ENCODE results near the gene EMC1. TPM values are rescaled to one million over a fixed set of nuclear protein-coding genes. Genes with fewer than 3 reads are reported as not detected.

EMC1 gene
- total RNA-seq, 2 experiments from 2014 or later = 46.6 to 49.3 TPM

- peaks cover 59% of the 10 kb centered on the region for H3K36me3 Mint-ChIP-seq
- peak overlapping the region; percentile 26 for H3K27ac Mint-ChIP-seq
- POLR2A ChIA-PET = interaction anchor here (1.3 kb wide), 1 partner anchor 31 kb away, joined by 3 read pairs; no protein-coding TSS in a partner anchor
- no peak overlapping the region for H3K4me3 Mint-ChIP-seq
- intact Hi-C loops (cut with micrococcal nuclease) = loop anchor here (5.0 kb wide), 2 partner anchors 33 to 63 kb away; partner anchors contain the start of gene UBR4
- no peaks in the 10 kb centered on the region for H3K27me3 Mint-ChIP-seq
- H3K9me3 Mint-ChIP-seq = no peaks in the 10 kb centered on the region
- DNase-seq = peak; percentile 34
- peaks cover 16% of the 10 kb centered on the region for H3K4me1 Mint-ChIP-seq (ENCODE audit: low read depth)
- CTCF ChIA-PET = interaction anchor here (0.6 to 3.8 kb wide), 12 partner anchors 13 to 480 kb away, joined by 3 to 41 read pairs (median 3); partner anchors contain the start of gene UBR4
Measured at GRCh38 chr1:19179597-19180264, 71.6 kb downstream of the EMC1 start.

- Mint-ChIP-seq H3K4me3 (no peak overlapping the region), H3K4me1 (ENCODE audit: low read depth) (peaks cover 16% of the 10 kb centered on the region), H3K36me3 (peaks cover 59% of the 10 kb centered on the region), H3K27ac (no peak overlapping the region), H3K9me3 (no peaks in the 10 kb centered on the region), H3K27me3 (no peaks in the 10 kb centered on the region)
- intact Hi-C loops (cut with micrococcal nuclease) = loop anchor here (5.0 kb wide), 2 partner anchors 33 to 63 kb away; partner anchors contain the start of gene UBR4
- POLR2A ChIA-PET = interaction anchor here (1.3 kb wide), 1 partner anchor 32 kb away, joined by 3 read pairs; no protein-coding TSS in a partner anchor
- no peak for DNase-seq
- CTCF ChIA-PET = interaction anchor here (0.6 to 3.8 kb wide), 7 partner anchors 12 to 251 kb away, joined by 3 to 41 read pairs (median 3); no protein-coding TSS in a partner anchor
Measured at GRCh38 chr1:19178734-19179398, 72.5 kb downstream of the EMC1 start.

- H3K4me1 Mint-ChIP-seq (ENCODE audit: low read depth) = peaks cover 16% of the 10 kb centered on the region
- H3K9me3 Mint-ChIP-seq = no peaks in the 10 kb centered on the region
- ChIA-PET CTCF (interaction anchor here (0.6 to 3.8 kb wide), 3 partner anchors 24 to 63 kb away, joined by 3 to 41 read pairs (median 3); no protein-coding TSS in a partner anchor), POLR2A (no interaction called here)
- intact Hi-C loops (cut with micrococcal nuclease) = loop anchor here (5.0 kb wide), 2 partner anchors 34 to 64 kb away; partner anchors contain the start of gene UBR4
- H3K27me3 Mint-ChIP-seq = no peaks in the 10 kb centered on the region
- no peak for DNase-seq
- H3K4me3 Mint-ChIP-seq = no peak overlapping the region
- peaks cover 61% of the 10 kb centered on the region for H3K36me3 Mint-ChIP-seq
- no peak overlapping the region for H3K27ac Mint-ChIP-seq
Measured at GRCh38 chr1:19177811-19178210, 73.5 kb downstream of the EMC1 start.

GRCh38 chr1:19169642-19170041 is 81.7 kb downstream of the EMC1 start:
- no peak for DNase-seq
- Mint-ChIP-seq H3K27me3 (no peaks in the 10 kb centered on the region), H3K27ac (peak overlapping the region; percentile 66), H3K9me3 (no peaks in the 10 kb centered on the region), H3K36me3 (peaks cover 78% of the 10 kb centered on the region), H3K4me3 (no peak overlapping the region), H3K4me1 (ENCODE audit: low read depth) (peaks cover 19% of the 10 kb centered on the region)
- CTCF ChIA-PET = interaction anchor here (1.0 to 1.1 kb wide), 2 partner anchors 16 to 71 kb away, joined by 3 to 4 read pairs; no protein-coding TSS in a partner anchor
- POLR2A ChIA-PET = interaction anchor here (1.1 to 1.2 kb wide), 2 partner anchors 17 to 41 kb away, joined by 3 read pairs; no protein-coding TSS in a partner anchor
- intact Hi-C loops (cut with micrococcal nuclease) = no loop called here

DNA sequence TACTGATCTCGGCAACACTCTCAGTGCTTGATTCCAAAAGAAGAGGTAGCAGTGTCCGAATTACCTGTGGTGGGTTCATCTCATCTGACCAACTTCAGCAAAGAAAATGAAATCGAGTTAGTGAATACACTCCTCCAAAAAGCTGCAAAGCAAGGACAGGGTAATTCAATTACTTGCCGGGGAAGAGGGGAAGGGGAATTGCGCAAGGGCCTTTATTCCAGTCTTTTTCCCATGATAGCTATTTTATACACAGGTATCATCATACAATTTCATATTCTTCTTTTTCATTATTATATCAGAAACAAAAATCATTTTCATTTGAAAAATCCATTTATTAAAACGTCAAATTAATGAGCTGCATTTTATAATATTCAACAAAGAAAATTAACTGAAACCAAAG is 84.2 kb downstream of the EMC1 start:
- intact Hi-C loops (cut with micrococcal nuclease) = no loop called here
- ChIA-PET CTCF (interaction anchor here (1.2 to 3.4 kb wide), 2 partner anchors 75 to 258 kb away, joined by 4 to 12 read pairs; no protein-coding TSS in a partner anchor), POLR2A (interaction anchor here (1.1 kb wide), 1 partner anchor 22 kb away, joined by 4 read pairs; no protein-coding TSS in a partner anchor)
- Mint-ChIP-seq H3K36me3 (peaks cover 81% of the 10 kb centered on the region), H3K9me3 (no peaks in the 10 kb centered on the region), H3K27me3 (no peaks in the 10 kb centered on the region), H3K27ac (no peak overlapping the region), H3K4me1 (ENCODE audit: low read depth) (peaks cover 19% of the 10 kb centered on the region), H3K4me3 (no peak overlapping the region)
- DNase-seq = no peak

DNA sequence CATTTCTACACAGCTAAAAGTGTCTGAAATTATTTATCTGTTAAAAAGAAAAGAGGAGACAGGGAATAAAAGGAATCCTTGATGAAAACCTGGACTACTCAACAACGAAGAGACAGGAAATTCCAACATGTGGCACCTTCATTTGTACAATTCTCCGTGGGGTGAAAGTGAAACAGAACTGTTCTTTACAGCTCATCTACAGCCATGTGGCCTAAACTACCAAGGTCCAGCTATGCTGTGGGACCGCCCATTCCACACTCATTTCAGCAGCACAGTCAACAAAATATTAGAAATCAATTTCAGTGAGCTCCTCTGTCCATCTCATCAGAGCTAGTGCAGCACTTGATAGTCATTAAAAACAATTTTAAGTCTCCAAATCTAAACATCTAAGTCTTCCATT is 85.3 kb downstream of the EMC1 start:
- H3K27ac Mint-ChIP-seq = no peak overlapping the region
- H3K36me3 Mint-ChIP-seq = peaks cover 83% of the 10 kb centered on the region
- intact Hi-C loops (cut with micrococcal nuclease) = no loop called here
- H3K4me3 Mint-ChIP-seq = no peak overlapping the region
- CTCF ChIA-PET = interaction anchor here (0.9 to 3.4 kb wide), 7 partner anchors 8 to 584 kb away, joined by 3 to 12 read pairs (median 3); no protein-coding TSS in a partner anchor
- POLR2A ChIA-PET = interaction anchor here (1.1 to 1.4 kb wide), 2 partner anchors 17 to 21 kb away, joined by 3 to 4 read pairs; no protein-coding TSS in a partner anchor
- no peaks in the 10 kb centered on the region for H3K27me3 Mint-ChIP-seq
- no peak for DNase-seq
- H3K4me1 Mint-ChIP-seq (ENCODE audit: low read depth) = peaks cover 19% of the 10 kb centered on the region
- H3K9me3 Mint-ChIP-seq = no peaks in the 10 kb centered on the region

Other genes with a start within 250 kb of the EMC1 start
- gene UBR4, start 41.3 kb downstream of the EMC1 start, total RNA-seq = 100 to 1,000 TPM; 104 to 116 TPM
- gene MRTO4, start 281 bp upstream of the EMC1 start, total RNA-seq = 10 to 100 TPM; 83.0 to 83.8 TPM
- gene AKR7A3, start 37.2 kb upstream of the EMC1 start, total RNA-seq = under 1 TPM; 0.80 to 0.88 TPM
- gene AKR7A2, start 60.6 kb upstream of the EMC1 start, total RNA-seq = 10 to 100 TPM; 45.5 to 49.4 TPM
- gene SLC66A1, start 60.8 kb upstream of the EMC1 start, total RNA-seq = 1 to 10 TPM; 6.8 to 7.9 TPM
- gene CAPZB, start 234.0 kb upstream of the EMC1 start, total RNA-seq = 100 to 1,000 TPM; 388 to 419 TPM

Data from activated CD4-positive, alpha-beta memory T cell treated with anti-CD3 and anti-CD28 coated beads for 36 hours (primary cell).